GM12872 (cell line): ENCODE measurements around the gene ATXN2.

Source experiments
- TF ChIP-seq, protein P1 (sequence below): IDR thresholded peaks from 3 replicates; pipeline ENCODE4 v1.5.1; 2011; ENCODE audit warnings: low read depth, mild to moderate bottlenecking, low read length, moderate library complexity; ENCODE audit not compliant: insufficient read depth

The ATXN2 gene

DNA sequence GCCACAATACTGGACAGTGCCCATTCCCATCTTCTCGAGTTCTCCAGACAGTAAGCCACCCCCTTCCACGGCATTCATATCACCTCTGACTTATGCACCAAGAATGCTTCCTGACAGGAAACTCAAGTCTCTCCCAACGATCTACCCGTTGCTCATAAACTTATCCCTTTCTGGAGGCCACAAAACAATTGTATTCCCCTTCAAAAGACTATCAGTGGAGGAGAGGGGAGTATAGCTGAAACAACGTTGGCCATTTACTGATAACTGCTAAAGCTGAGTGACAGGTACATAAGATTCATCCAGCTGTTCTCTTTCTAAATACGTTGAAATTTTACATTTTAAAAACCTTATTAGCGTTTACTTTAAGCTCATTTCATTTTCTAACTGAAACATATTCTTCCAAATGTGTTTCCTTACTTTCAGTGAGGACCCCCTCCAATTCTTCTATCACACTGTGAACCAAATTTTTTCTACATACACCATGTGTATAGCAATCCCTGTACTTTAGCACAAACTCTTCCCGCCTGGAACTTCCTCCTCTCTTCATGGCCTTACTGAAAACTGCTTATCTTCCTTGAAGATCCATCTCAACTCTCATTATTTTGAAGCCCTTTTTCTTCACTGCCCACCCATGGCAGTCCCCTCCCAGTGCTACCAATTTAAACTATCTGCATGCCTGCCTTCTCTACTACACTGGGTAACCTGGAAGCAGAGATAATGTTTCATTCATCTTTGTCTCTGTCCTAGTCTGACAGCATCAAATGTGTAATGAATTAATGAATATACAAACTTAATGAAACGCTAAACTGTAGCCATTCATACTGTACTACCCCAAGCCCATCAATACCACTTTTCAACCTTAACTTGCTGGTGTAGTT lies 28.8 kb downstream of the ATXN2 start:
- TF ChIP-seq, protein P1, sequence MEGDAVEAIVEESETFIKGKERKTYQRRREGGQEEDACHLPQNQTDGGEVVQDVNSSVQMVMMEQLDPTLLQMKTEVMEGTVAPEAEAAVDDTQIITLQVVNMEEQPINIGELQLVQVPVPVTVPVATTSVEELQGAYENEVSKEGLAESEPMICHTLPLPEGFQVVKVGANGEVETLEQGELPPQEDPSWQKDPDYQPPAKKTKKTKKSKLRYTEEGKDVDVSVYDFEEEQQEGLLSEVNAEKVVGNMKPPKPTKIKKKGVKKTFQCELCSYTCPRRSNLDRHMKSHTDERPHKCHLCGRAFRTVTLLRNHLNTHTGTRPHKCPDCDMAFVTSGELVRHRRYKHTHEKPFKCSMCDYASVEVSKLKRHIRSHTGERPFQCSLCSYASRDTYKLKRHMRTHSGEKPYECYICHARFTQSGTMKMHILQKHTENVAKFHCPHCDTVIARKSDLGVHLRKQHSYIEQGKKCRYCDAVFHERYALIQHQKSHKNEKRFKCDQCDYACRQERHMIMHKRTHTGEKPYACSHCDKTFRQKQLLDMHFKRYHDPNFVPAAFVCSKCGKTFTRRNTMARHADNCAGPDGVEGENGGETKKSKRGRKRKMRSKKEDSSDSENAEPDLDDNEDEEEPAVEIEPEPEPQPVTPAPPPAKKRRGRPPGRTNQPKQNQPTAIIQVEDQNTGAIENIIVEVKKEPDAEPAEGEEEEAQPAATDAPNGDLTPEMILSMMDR, result no peak

DNA sequence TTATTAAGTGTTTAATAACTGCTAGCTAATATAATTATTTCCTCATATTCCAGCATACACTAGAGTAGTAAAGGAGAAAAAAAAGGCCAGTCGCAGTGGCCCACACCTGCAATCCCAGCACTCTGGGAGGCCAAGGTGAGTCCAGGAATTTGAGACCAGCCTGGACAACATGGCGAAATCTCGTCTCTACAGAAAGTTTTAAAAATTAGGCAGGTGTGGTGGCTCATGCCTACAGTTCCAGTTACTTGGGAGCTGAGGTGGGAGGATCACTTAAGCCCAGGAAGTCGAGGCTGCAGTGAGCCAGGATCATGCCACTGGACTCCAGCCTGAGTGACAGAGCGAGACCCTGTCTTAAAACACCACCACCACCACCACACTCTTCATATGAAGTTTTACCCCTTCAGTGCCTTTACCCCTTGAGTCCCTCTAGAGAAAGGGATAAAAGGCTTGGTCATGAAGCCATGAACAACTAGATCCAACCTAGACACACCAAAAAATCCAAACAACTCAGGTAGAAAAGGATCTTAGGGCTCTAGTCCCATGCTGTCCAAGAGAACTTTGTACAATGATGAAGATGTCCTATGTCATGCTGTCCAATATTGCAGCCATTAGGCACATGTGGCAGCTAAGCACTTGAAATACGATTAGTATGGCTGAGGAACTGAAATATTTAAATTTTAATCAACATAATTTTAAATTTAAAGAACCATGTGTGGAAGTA lies 29.6 kb downstream of the ATXN2 start:
- TF ChIP-seq, protein P1, result no peak

DNA sequence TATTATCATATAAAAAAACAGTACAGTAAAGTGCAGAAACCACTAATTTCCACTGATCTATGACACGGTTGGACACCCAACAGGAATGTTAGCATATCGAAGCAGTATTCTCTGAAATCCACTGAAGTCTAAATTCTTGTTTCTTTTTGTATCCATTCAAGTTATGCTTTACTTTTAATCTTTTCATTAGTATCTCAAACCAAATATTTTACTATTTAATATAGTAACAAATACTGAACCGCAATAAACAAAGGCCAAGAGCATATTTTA lies 41.1 kb downstream of the ATXN2 start:
- TF ChIP-seq, protein P1, result no peak

DNA sequence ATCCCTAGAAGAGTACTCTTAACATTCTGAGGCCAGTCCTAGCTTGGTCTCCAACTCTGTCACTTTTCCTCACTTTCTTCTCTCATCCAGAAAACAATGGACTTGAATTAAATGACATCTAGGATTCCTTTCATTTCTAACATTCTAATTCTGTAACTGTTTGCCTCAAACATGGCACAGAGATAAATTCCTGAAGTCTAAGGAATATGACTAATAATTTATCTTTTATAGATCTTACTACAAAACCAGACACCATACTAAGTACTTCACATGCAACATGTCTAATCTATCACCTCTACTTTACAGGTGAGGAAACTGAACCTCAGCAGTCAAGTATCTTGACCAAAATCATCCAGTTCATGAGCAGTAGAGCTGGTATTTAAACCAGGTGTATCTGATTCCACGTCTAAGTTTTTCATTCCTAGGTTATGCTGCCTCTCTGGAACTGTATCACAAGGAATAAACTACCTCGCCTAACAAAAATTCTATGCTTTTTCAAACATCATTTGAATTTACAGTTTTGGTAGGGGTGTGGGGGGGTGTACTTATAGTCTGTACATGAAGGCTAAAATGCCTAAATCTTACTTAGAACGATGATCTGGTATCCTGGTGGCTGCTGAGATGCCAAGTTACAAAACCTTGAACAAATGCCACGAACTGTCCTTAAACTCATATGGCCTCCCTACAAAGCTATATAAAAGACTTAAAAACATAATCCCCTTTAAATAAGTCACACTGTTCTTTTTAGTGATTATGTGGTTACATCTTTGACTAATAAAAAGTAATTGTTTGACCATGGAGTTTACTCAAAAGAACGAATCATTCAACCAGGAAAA lies 41.6 kb downstream of the ATXN2 start:
- TF ChIP-seq, protein P1, result no peak

DNA sequence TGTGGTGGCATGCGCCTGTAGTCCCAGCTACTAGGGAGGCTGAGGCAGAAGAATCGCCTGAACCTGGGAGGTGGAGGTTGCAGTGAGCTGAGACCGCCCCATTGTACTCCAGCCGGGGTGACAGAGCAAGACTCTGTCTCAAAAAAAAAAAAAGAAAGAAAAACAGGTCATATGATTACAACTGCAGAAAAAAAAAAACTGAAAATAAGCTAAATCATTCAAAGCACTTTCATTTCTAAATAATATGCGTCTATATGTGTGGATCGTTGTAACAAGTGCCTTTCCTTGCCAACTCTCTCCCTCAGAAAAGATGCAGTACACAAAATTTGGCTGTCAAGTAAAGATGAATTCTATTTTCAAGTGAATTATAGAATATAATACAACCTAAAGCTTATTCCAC lies 42.4 kb downstream of the ATXN2 start:
- TF ChIP-seq, protein P1, result no peak

DNA sequence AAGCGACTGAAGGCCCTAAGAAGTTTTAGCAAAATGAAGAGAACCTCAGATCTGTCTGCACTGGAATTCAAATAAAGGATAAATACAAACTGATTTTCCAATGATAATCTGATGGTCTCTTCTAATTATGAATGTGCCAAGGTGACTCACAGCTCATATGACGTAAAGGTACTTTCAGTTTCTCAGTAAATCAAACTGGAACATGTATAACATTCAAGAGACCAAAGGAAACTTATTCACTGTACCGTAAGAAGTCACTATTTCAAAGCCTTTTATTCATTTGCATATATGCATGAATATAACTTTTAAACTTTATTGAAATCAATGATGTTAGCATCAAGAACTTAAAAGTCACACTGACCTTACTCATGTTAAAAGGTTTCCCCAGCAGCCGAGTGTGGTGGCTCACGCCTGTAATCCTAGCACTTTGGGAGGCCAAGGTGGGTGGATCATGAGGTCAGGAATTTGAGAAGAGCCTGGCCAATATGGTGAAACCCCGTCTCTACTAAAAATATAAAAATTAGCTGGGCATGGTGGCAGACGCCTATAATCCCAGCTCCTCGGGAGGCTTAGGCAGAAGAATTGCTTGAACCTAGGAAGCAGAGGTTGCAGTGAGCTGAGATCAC lies 52.2 kb downstream of the ATXN2 start:
- TF ChIP-seq, protein P1, result no peak

DNA sequence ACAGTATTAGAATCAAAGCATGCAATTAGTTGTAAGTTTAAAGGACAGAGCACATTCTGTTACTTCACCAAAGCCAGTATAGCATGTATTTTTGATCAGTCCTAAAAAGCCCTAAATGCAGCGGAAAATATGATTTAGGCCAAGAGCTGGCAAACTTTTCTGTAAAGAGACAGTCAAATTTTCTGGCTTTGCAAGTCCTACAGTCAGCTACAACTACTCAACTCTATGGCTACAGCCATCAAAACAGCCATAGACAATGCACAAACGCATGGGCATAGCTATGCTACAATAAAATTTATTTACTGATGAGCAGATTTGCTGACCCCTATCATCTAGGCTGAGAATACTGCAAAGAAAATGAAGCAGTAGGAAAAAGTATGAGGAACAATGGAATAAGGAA lies 52.9 kb downstream of the ATXN2 start:
- TF ChIP-seq, protein P1, result no peak
